Transverse colon (tissue), 4 donors: Measurements from ENCODE around the gene DCHS2. TPM values are rescaled to one million over a fixed set of nuclear protein-coding genes. Genes with fewer than 3 reads are reported as not detected.

ENCODE experiments used
- DNase-seq: peaks from one replicate; pipeline ENCODE4 v3.0.0-alpha.2; 2019
- H3K27ac ChIP-seq, 4 donors: fragments of 200-600 bp; sonication (generic); 2 replicates each; pipeline ENCODE4 v1.5.1; 2016 to 2018; ENCODE audit warnings: inconsistent platforms in 4 of 4
- H3K27me3 ChIP-seq: fragments of 200-600 bp; sonication (generic); 2 replicates; pipeline ENCODE4 v1.5.1; 2017; ENCODE audit warnings: inconsistent platforms
- H3K36me3 ChIP-seq, 4 donors: fragments of 200-600 bp; sonication (generic); 2 replicates each; pipeline ENCODE4 v1.5.1; 2017 to 2019; ENCODE audit warnings: inconsistent platforms in 4 of 4
- H3K4me1 ChIP-seq, 4 donors: fragments of 200-600 bp; sonication (generic); 2 replicates each; pipeline ENCODE4 v1.5.1; 2017 to 2020; ENCODE audit warnings: inconsistent platforms in 4 of 4
- H3K4me3 ChIP-seq, 4 donors: fragments of 200-600 bp; sonication (generic); 1 replicate in 1 of 4; 2 replicates in 3 of 4; pipeline versions ENCODE4 v1.5.1 to v1.6.1; 2017 to 2019; ENCODE audit warnings: inconsistent platforms in 4 of 4
- H3K9me3 ChIP-seq, 2 donors: fragments of 200-600 bp; sonication (generic); 2 replicates each; pipeline ENCODE4 v1.5.1; 2017 to 2019; ENCODE audit warnings: inconsistent platforms in 2 of 2
- EP300 ChIP-seq: sonication (generic); formaldehyde crosslinking; IDR thresholded peaks from one replicate; pipeline ENCODE4 v1.6.1; 2017; ENCODE audit warnings: antibody characterized with exemption, low read depth
- POLR2A ChIP-seq: fragments of 450-650 bp; IDR thresholded peaks from one replicate; pipeline ENCODE4 v1.6.1; 2016; ENCODE audit warnings: antibody characterized with exemption, mild to moderate bottlenecking, moderate library complexity
- POLR2AphosphoS5 ChIP-seq, 3 donors: sonication (generic); formaldehyde crosslinking; IDR thresholded peaks; one replicate each; pipeline ENCODE4 v1.6.1; 2016; ENCODE audit warnings: antibody characterized with exemption in 3 of 3
- WGBS, 2 donors: methylation state at CpG; one replicate each; pipeline ENCODE4 v1.1.5; 2018; ENCODE audit warnings: low coverage in 1 of 2; 5-methylcytosine and 5-hydroxymethylcytosine counted together
- in situ Hi-C, 4 donors: fragments of 200-750 bp; cut with MboI; loops; one replicate each; pipeline versions ENCODE4 v1.15.0 to v1.15.1; 2017; ENCODE audit warnings: low sequenced_read_pairs in 3 of 4, low pct_ligation_motif_present in 1 of 4, low pct_unique_long_range_greater_than_20kb in 1 of 4
- intact Hi-C: fragments of 100-400 bp; cut with DNase I; formaldehyde crosslinking; loops from one replicate; pipeline ENCODE4 v1.15.1; 2023; ENCODE audit warnings: low total_unique reads
- total RNA-seq, 4 donors: library from RNA; depleted of rRNA; stranded (reverse); fragments of >200 nt; gene quantifications; one replicate each; pipeline ENCODE4 v1.1.0, GENCODE V29; 2016
- TF ChIP-seq, protein P1 (sequence below), 5 experiments: fragments of 200-600 bp in 3 of 5; fragments of 450-650 bp in 2 of 5; sonication (generic) in 3 of 5; IDR thresholded peaks; 1 replicate in 2 of 5; 2 replicates in 3 of 5; pipeline ENCODE4 v1.5.1; 2016 to 2017; ENCODE audit warnings: antibody characterized with exemption in 5 of 5, inconsistent platforms in 3 of 5, mild to moderate bottlenecking in 2 of 5, moderate library complexity in 1 of 5

DCHS2 gene
- total RNA-seq, 4 donors from 2014 or later, result 0.60 to 20.6 (median 2.9) TPM

DNA sequence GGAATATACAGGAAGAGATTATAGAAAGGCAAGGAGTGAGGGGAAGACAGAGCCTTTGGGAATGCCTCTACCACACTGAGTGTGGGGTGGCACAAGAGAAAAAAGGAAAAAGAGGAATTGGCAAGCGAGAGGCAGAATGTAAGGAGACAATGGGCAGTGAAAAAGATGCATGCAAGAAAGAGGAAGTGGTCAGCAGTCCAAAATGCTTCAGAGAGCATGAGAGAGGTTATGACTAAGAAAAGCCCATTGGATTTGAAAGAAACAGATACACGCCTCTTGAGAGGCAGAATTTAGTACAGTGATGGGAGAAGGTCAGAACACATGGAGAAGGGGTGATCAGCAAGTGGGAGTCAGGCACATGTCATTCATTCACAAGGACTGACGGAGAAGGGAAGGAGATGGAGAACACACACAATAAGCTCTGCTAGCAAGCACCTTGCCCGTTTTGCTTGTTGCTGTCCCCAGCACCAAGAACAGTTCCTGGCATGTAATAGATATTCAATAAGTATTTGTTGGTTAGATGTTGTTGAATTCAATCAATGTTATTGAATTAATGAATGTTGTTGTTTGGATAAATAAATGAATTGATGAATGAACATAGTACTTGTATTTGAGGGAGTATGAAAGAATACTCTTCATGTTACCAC lies 6.3 kb downstream of the DCHS2 start:
- Histone ChIP-seq H3K27me3 (peaks cover 14% of the 10 kb centered on the region), H3K36me3 (no peaks in the 10 kb centered on the region), H3K4me1 (peaks cover 0 to 1% (median under 1%) of the 10 kb centered on the region in 4 donors), H3K4me3 (no peak overlapping the region), H3K9me3 (no peaks in the 10 kb centered on the region), H3K27ac (no peak overlapping the region)
- intact Hi-C loops, result no loop called here
- WGBS, 2 donors, result 63 to 66% methylated on average over 2 to 4 of the region's 4 CpGs
- no peak for TF ChIP-seq POLR2AphosphoS5 (IDR thresholded peaks at IDR 0.05)
- DNase-seq, result no peak
- in situ Hi-C loops, result no loop called here

DNA sequence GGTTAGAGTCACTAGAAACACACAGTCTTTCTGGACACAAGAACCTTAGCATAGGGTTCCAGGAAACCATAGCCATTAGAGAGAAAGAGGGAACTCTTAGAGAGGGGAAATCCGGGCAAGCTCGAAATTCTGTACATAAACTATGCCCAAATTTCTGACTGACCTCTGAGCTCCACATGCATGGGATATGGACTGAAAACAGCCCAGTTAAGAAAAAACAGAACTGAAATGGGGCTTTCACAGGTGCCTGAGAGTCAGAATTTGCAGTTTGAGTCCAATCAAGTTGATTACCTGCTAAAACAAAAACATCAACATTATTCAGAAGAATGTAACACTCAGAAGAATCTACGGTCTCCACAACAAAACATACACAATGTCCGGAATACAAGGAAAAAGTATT lies 13.1 kb downstream of the DCHS2 start:
- no peak for DNase-seq
- in situ Hi-C loops (no loop called here), intact Hi-C loops (no loop called here)
- H3K4me1 ChIP-seq, result no peaks in the 10 kb centered on the region
- no peak overlapping the region for H3K4me3 ChIP-seq
- H3K36me3 ChIP-seq, result no peaks in the 10 kb centered on the region
- WGBS, 2 donors, result 75 to 91% methylated on average over 4 of the region's 4 CpGs
- no peaks in the 10 kb centered on the region for H3K9me3 ChIP-seq
- TF ChIP-seq POLR2AphosphoS5 (IDR thresholded peaks at IDR 0.05) (no peak), EP300 (no peak), POLR2A (no peak)
- TF ChIP-seq, protein P1, sequence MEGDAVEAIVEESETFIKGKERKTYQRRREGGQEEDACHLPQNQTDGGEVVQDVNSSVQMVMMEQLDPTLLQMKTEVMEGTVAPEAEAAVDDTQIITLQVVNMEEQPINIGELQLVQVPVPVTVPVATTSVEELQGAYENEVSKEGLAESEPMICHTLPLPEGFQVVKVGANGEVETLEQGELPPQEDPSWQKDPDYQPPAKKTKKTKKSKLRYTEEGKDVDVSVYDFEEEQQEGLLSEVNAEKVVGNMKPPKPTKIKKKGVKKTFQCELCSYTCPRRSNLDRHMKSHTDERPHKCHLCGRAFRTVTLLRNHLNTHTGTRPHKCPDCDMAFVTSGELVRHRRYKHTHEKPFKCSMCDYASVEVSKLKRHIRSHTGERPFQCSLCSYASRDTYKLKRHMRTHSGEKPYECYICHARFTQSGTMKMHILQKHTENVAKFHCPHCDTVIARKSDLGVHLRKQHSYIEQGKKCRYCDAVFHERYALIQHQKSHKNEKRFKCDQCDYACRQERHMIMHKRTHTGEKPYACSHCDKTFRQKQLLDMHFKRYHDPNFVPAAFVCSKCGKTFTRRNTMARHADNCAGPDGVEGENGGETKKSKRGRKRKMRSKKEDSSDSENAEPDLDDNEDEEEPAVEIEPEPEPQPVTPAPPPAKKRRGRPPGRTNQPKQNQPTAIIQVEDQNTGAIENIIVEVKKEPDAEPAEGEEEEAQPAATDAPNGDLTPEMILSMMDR (IDR thresholded peaks at IDR 0.05), result no peak
- no peak overlapping the region for H3K27ac ChIP-seq
- no peaks in the 10 kb centered on the region for H3K27me3 ChIP-seq

- WGBS, 2 donors, result 77 to 86% methylated on average over 2 of the region's 2 CpGs
- Histone ChIP-seq H3K27ac (no peak overlapping the region), H3K27me3 (no peaks in the 10 kb centered on the region), H3K4me3 (no peak overlapping the region), H3K9me3 (no peaks in the 10 kb centered on the region), H3K36me3 (no peaks in the 10 kb centered on the region), H3K4me1 (no peaks in the 10 kb centered on the region)
- TF ChIP-seq POLR2A (no peak), EP300 (no peak), POLR2AphosphoS5 (IDR thresholded peaks at IDR 0.05) (no peak)
- TF ChIP-seq, protein P1 (IDR thresholded peaks at IDR 0.05), result no peak
- DNase-seq, result no peak
- intact Hi-C loops, result no loop called here
- in situ Hi-C loops, result no loop called here
Observed at GRCh38 chr4:154478128-154478527, 13.5 kb downstream of the DCHS2 start.

GRCh38 chr4:154476232-154476631 lies 15.4 kb downstream of the DCHS2 start:
- Histone ChIP-seq H3K4me3 (no peak overlapping the region), H3K9me3 (no peaks in the 10 kb centered on the region), H3K27ac (no peak overlapping the region), H3K27me3 (no peaks in the 10 kb centered on the region), H3K36me3 (no peaks in the 10 kb centered on the region), H3K4me1 (peaks cover 0 to 4% (median 0%) of the 10 kb centered on the region in 4 donors)
- in situ Hi-C loops, result no loop called here
- DNase-seq, result no peak
- TF ChIP-seq POLR2AphosphoS5 (IDR thresholded peaks at IDR 0.05) (no peak), POLR2A (no peak), EP300 (no peak)
- TF ChIP-seq, protein P1 (IDR thresholded peaks at IDR 0.05), result no peak
- WGBS, 2 donors, result 50 to 63% methylated on average over 1 of the region's 1 CpG
- intact Hi-C loops, result no loop called here

- in situ Hi-C loops, result no loop called here
- H3K9me3 ChIP-seq, result no peaks in the 10 kb centered on the region
- intact Hi-C loops, result no loop called here
- whole genome bisulfite sequencing, 2 donors, result 0 to 12% methylated on average over 1 of the region's 1 CpG
- H3K4me3 ChIP-seq, result no peak overlapping the region
- no peak overlapping the region for H3K27ac ChIP-seq
- H3K4me1 ChIP-seq, result peaks cover 0 to 4% (median 0%) of the 10 kb centered on the region in 4 donors
- no peak for DNase-seq
- H3K27me3 ChIP-seq, result no peaks in the 10 kb centered on the region
- TF ChIP-seq, protein P1 (IDR thresholded peaks at IDR 0.05), result no peak
- no peak for TF ChIP-seq POLR2AphosphoS5 (IDR thresholded peaks at IDR 0.05)
- no peak for TF ChIP-seq POLR2A
- no peak for TF ChIP-seq EP300
- no peaks in the 10 kb centered on the region for H3K36me3 ChIP-seq
Observed at GRCh38 chr4:154475820-154476219, 15.8 kb downstream of the DCHS2 start.
